Fibroblast of lung (primary cell): ENCODE data around the gene DOCK4. TPM values are rescaled to one million over a fixed set of nuclear protein-coding genes. Genes with fewer than 3 reads are reported as not detected.
A peak's percentile ranks its signal among the peaks of the same experiment; 100 is the strongest.

Experiments used
- DNase-seq, 2 donors: peaks; one replicate each; pipeline versions ENCODE4 v3.0.0 to v3.0.0-alpha.2; 2010; ENCODE audit warnings: low read depth in 2 of 2
- H2AFZ ChIP-seq: 2 replicates; pipeline ENCODE4 v1.5.1; 2012; ENCODE audit warnings: low read length, control low read depth, inconsistent platforms
- H3K27ac ChIP-seq: 2 replicates; pipeline ENCODE4 v1.5.1; 2011; ENCODE audit warnings: low read length, control low read depth; ENCODE audit not compliant: insufficient read depth
- H3K27me3 ChIP-seq: 2 replicates; pipeline ENCODE4 v1.5.1; 2011; ENCODE audit warnings: mild to moderate bottlenecking, low read length; ENCODE audit not compliant: control insufficient read depth, insufficient read depth
- H3K36me3 ChIP-seq: 2 replicates; pipeline ENCODE4 v1.5.1; 2011; ENCODE audit warnings: low read length; ENCODE audit not compliant: control insufficient read depth, insufficient read depth
- H3K4me1 ChIP-seq: 2 replicates; pipeline ENCODE4 v1.5.1; 2011; ENCODE audit warnings: low read length; ENCODE audit not compliant: control insufficient read depth, insufficient read depth; ENCODE audit errors: extremely low read depth
- H3K4me2 ChIP-seq: 2 replicates; pipeline ENCODE4 v1.5.1; 2011; ENCODE audit warnings: low read length, control low read depth; ENCODE audit not compliant: insufficient read depth; ENCODE audit errors: extremely low read depth
- H3K4me3 ChIP-seq, 4 experiments: fragments of 200-600 bp in 1 of 4; sonication (generic) in 1 of 4; replicated peaks in 1 of 4; 2 replicates each; pipeline ENCODE4 v1.5.1; 2011 to 2016; ENCODE audit warnings: low read length in 4 of 4, low read depth in 3 of 4, mild to moderate bottlenecking in 3 of 4, control low read depth in 2 of 4, inconsistent platforms in 1 of 4, mixed read lengths in 1 of 4; ENCODE audit not compliant: insufficient read depth in 1 of 4; ENCODE audit errors: control extremely low read depth in 1 of 4
- H3K79me2 ChIP-seq: 2 replicates; pipeline ENCODE4 v1.5.1; 2012; ENCODE audit warnings: mild to moderate bottlenecking, low read length, inconsistent platforms; ENCODE audit not compliant: control insufficient read depth, insufficient read depth
- H3K9ac ChIP-seq: 2 replicates; pipeline ENCODE4 v1.5.1; 2011; ENCODE audit warnings: mild to moderate bottlenecking, low read length, control low read depth; ENCODE audit not compliant: insufficient read depth
- H3K9me3 ChIP-seq: 2 replicates; pipeline ENCODE4 v1.5.1; 2012; ENCODE audit warnings: low read depth, low read length; ENCODE audit not compliant: control insufficient read depth, insufficient read depth
- H4K20me1 ChIP-seq: 2 replicates; pipeline ENCODE4 v1.5.1; 2011; ENCODE audit warnings: low read length; ENCODE audit not compliant: control insufficient read depth, insufficient read depth; ENCODE audit errors: extremely low read depth
- EZH2 ChIP-seq: IDR thresholded peaks from 2 replicates; pipeline ENCODE4 v1.5.1; 2012; ENCODE audit warnings: low read length, control low read depth, mild to moderate bottlenecking; ENCODE audit errors: missing control alignments
- polyA plus RNA-seq, 2 donors: library from polyadenylated mRNA; depleted of rRNA in 1 of 2; stranded (reverse) in 1 of 2; unstranded in 1 of 2; fragments of >200 nt; gene quantifications; 2 replicates each; pipeline ENCODE4 v1.2.1, GENCODE V29; 2011 to 2012; ENCODE audit warnings: missing spikeins in 1 of 2
- total RNA-seq: library from RNA; depleted of rRNA; stranded (reverse); fragments of >200 nt; gene quantifications from 2 replicates; pipeline ENCODE4 v1.2.1, GENCODE V29; 2014
- TF ChIP-seq, protein P1 (sequence below), 2 donors: IDR thresholded peaks in 1 of 2; conservative IDR thresholded peaks in 1 of 2; 1 replicate in 1 of 2; 2 replicates in 1 of 2; pipeline ENCODE4 v1.5.1; 2011 to 2012; ENCODE audit warnings: low read length in 2 of 2, control low read depth in 1 of 2, inconsistent platforms in 1 of 2, low read depth in 1 of 2, mild to moderate bottlenecking in 1 of 2

DOCK4 gene
- total and polyA plus RNA-seq, 2 donors (not counting 1 experiment from before 2014, with no cell fraction given) = 20.8 to 39.3 TPM

DNA sequence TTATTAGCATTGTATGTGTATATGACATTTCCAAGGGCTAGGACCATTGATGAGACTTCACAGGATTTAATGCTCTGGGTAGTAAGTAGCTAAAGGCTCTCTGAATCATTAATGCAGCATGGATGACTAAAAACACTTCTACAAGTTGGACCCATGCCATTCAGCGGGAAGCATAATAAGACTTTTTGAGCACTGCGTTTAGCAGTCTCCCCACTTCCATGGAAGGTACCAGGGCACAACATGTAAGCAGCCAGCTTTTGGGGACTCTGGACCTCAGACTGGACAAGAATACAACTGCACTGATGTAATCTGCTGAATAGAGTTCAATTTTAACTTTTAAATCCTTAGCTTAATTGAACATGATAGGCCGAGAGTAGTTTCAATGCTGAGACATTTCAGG lies 452.2 kb downstream of the DOCK4 start:
- no peaks in the 10 kb centered on the region for H3K9me3 ChIP-seq
- H3K36me3 ChIP-seq = no peaks in the 10 kb centered on the region
- H3K4me3 ChIP-seq = no peak overlapping the region
- H3K4me1 ChIP-seq = peaks cover 5% of the 10 kb centered on the region
- no peak for TF ChIP-seq EZH2
- TF ChIP-seq, protein P1, sequence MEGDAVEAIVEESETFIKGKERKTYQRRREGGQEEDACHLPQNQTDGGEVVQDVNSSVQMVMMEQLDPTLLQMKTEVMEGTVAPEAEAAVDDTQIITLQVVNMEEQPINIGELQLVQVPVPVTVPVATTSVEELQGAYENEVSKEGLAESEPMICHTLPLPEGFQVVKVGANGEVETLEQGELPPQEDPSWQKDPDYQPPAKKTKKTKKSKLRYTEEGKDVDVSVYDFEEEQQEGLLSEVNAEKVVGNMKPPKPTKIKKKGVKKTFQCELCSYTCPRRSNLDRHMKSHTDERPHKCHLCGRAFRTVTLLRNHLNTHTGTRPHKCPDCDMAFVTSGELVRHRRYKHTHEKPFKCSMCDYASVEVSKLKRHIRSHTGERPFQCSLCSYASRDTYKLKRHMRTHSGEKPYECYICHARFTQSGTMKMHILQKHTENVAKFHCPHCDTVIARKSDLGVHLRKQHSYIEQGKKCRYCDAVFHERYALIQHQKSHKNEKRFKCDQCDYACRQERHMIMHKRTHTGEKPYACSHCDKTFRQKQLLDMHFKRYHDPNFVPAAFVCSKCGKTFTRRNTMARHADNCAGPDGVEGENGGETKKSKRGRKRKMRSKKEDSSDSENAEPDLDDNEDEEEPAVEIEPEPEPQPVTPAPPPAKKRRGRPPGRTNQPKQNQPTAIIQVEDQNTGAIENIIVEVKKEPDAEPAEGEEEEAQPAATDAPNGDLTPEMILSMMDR (conservative IDR thresholded peaks at IDR 0.05 in 1 of 2, IDR thresholded peaks at IDR 0.05 in 1 of 2; ENCODE audit: low read depth in 1 of 2, low read length in 2 of 2) = no peak
- H3K9ac ChIP-seq = no peak overlapping the region
- no peak overlapping the region for H3K4me2 ChIP-seq
- H3K27me3 ChIP-seq = no peaks in the 10 kb centered on the region
- no peak overlapping the region for H3K27ac ChIP-seq
- no peak overlapping the region for H2AFZ ChIP-seq
- no peaks in the 10 kb centered on the region for H3K79me2 ChIP-seq
- DNase-seq = peak in 1 of 2 donors; percentile 72
- no peaks in the 10 kb centered on the region for H4K20me1 ChIP-seq

DNA sequence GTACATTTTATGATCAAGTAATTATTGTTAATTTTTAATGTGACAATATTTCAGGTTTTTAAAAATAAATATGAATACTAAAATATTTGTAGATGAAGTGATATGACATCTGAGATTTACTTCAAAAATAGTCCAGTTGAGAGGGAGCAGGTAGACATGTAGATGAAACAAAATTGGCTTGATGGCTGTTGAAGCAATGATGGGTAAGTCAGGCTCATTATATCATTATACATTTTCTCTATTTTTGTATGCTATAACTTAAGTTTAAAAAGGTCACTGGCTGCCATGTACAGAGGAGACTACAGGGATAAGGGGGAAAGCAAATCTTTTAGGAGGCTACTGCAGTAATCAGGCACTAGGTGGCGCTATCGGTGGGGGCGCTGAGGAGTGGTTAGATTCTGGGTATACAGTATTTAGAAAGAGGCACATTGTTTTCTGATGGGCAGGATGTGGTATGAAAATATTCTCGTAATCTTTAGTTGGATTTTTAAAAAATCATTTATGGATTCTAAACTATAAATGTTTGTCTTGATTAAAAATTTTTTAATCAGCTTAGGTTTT lies 454.1 kb downstream of the DOCK4 start:
- Histone ChIP-seq H2AFZ (no peak overlapping the region), H4K20me1 (no peaks in the 10 kb centered on the region), H3K79me2 (no peaks in the 10 kb centered on the region), H3K4me3 (no peak overlapping the region), H3K9me3 (no peaks in the 10 kb centered on the region), H3K4me2 (no peak overlapping the region), H3K27me3 (no peaks in the 10 kb centered on the region), H3K4me1 (peaks cover 3% of the 10 kb centered on the region), H3K36me3 (no peaks in the 10 kb centered on the region), H3K27ac (no peak overlapping the region), H3K9ac (no peak overlapping the region)
- TF ChIP-seq, protein P1 (conservative IDR thresholded peaks at IDR 0.05 in 1 of 2, IDR thresholded peaks at IDR 0.05 in 1 of 2; ENCODE audit: low read depth in 1 of 2, low read length in 2 of 2) = peak; percentile 85 to 96
- no peak for TF ChIP-seq EZH2
- peak; percentile 24 to 61 for DNase-seq

DNA sequence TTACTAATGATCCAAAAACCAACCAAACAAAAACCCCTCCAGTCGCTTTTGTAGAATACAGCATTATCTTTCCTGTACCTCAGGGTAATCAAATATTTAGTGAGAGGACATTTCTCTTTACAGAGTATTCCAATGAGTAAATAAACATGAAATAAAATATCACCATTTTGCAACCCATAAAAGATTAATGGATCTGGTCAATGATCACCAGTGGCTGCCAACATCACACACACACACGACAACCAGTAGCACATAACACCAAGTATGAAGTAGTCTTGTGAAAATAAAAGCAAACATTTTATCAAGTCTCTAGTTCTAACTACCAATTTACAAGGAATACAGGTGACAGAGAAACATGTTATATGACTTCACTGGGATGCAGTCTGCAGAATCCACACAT lies 455.3 kb downstream of the DOCK4 start:
- H3K79me2 ChIP-seq = no peaks in the 10 kb centered on the region
- TF ChIP-seq EZH2 = no peak
- TF ChIP-seq, protein P1 (conservative IDR thresholded peaks at IDR 0.05 in 1 of 2, IDR thresholded peaks at IDR 0.05 in 1 of 2; ENCODE audit: low read depth in 1 of 2, low read length in 2 of 2) = no peak

More for the DNA sequence above, 455.3 kb downstream of the DOCK4 start:
- no peaks in the 10 kb centered on the region for H3K4me1 ChIP-seq
- no peak for DNase-seq
- no peaks in the 10 kb centered on the region for H3K36me3 ChIP-seq
- H3K9ac ChIP-seq = no peak overlapping the region
- no peak overlapping the region for H3K27ac ChIP-seq
- H3K9me3 ChIP-seq = no peaks in the 10 kb centered on the region
- H2AFZ ChIP-seq = no peak overlapping the region
- H3K27me3 ChIP-seq = no peaks in the 10 kb centered on the region
- no peaks in the 10 kb centered on the region for H4K20me1 ChIP-seq
- no peak overlapping the region for H3K4me3 ChIP-seq
- no peak overlapping the region for H3K4me2 ChIP-seq
